ENCODE results near the gene B3GALT5. TPM values are rescaled to one million over a fixed set of nuclear protein-coding genes. Genes with fewer than 3 reads are reported as not detected.

Gene B3GALT5
- total RNA-seq, 4 donors from 2014 or later: 0.27 to 7.4 (median 4.3) TPM

DNA sequence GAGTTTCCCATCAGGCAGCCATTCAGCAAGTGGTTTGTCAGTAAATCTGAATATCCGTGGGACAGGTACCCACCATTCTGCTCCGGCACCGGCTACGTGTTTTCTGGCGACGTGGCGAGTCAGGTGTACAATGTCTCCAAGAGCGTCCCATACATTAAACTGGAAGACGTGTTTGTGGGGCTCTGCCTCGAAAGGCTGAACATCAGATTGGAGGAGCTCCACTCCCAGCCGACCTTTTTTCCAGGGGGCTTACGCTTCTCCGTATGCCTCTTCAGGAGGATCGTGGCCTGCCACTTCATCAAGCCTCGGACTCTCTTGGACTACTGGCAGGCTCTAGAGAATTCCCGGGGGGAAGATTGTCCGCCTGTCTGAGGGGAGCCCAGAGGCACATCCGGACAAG is 48.4 kb downstream of the B3GALT5 start:
- Histone ChIP-seq H3K4me1 (peaks cover 11% of the 10 kb centered on the region in 2 donors), H3K27ac (no peak overlapping the region), H3K36me3 (no peaks in the 10 kb centered on the region), H3K27me3 (no peaks in the 10 kb centered on the region), H3K9me3 (no peaks in the 10 kb centered on the region), H3K4me3 (replicated peaks in 1 of 3) (no peak overlapping the region)
- no peak for TF ChIP-seq POLR2A (IDR thresholded peaks at IDR 0.05)
- TF ChIP-seq, protein P1, sequence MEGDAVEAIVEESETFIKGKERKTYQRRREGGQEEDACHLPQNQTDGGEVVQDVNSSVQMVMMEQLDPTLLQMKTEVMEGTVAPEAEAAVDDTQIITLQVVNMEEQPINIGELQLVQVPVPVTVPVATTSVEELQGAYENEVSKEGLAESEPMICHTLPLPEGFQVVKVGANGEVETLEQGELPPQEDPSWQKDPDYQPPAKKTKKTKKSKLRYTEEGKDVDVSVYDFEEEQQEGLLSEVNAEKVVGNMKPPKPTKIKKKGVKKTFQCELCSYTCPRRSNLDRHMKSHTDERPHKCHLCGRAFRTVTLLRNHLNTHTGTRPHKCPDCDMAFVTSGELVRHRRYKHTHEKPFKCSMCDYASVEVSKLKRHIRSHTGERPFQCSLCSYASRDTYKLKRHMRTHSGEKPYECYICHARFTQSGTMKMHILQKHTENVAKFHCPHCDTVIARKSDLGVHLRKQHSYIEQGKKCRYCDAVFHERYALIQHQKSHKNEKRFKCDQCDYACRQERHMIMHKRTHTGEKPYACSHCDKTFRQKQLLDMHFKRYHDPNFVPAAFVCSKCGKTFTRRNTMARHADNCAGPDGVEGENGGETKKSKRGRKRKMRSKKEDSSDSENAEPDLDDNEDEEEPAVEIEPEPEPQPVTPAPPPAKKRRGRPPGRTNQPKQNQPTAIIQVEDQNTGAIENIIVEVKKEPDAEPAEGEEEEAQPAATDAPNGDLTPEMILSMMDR (IDR thresholded peaks at IDR 0.05): no peak
- DNase-seq: no peak
- 95 to 96% methylated on average over 18 of the region's 18 CpGs for WGBS, 2 donors
- intact Hi-C loops (cut with DNase I): no loop called here

DNA sequence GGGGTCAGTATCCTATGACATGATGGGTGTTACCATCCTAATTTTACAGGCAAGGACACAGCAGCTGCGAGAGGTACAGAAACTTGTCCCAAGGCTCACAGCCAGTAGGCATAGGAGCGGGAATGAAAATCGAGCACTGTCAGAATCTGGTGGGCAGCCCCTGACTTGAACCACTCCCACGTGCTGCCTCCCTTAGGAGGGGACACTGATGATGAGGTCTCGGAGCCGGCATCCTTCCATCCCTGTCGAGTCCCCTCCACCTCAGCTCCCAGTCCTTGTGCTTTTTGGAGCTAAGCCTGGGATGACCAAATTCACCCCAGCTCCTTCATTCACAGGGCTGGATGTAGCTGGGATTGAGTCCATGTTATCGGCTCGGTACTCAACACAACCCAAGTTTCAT is 49.0 kb downstream of the B3GALT5 start:
- Histone ChIP-seq H3K4me3 (replicated peaks in 1 of 3) (no peak overlapping the region), H3K36me3 (no peaks in the 10 kb centered on the region), H3K27ac (no peak overlapping the region), H3K27me3 (no peaks in the 10 kb centered on the region), H3K4me1 (peaks cover 11 to 15% of the 10 kb centered on the region in 2 donors), H3K9me3 (no peaks in the 10 kb centered on the region)
- no peak for DNase-seq
- intact Hi-C loops (cut with DNase I): no loop called here
- TF ChIP-seq, protein P1 (IDR thresholded peaks at IDR 0.05): no peak
- no peak for TF ChIP-seq POLR2A (IDR thresholded peaks at IDR 0.05)
- WGBS, 2 donors: 90 to 91% methylated on average over 9 of the region's 9 CpGs

DNA sequence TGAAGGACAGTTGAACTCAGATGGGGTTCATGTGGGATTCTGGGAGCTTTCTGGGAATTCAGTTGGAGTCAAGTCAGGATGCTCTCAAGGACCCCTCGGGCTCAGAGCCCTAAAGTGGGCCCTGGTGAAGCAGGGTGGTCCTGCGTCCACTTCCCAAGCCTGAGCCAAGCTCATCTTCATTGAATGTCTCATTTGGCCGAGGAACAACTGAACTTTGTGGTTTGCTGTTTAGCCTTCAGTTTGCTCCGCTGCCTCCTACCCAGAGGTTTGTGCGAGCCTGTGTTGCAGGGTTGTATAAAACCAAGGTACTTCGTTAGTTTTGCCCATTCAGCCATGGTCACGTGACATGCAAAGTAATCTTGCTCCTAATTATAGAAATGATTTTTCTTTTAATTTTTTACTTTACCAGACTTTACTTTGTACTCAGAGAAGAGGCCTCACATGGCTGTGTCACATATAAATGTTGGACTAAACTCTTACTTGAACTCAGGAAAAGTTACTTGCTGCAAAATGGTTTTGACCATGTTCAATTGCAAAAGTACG is 49.7 kb downstream of the B3GALT5 start:
- WGBS, 2 donors: 90 to 92% methylated on average over 8 of the region's 8 CpGs
- Histone ChIP-seq H3K27me3 (no peaks in the 10 kb centered on the region), H3K9me3 (no peaks in the 10 kb centered on the region), H3K36me3 (no peaks in the 10 kb centered on the region), H3K4me3 (replicated peaks in 1 of 3) (no peak overlapping the region), H3K4me1 (peaks cover 16 to 22% of the 10 kb centered on the region in 2 donors), H3K27ac (no peak overlapping the region)
- DNase-seq: no peak
- TF ChIP-seq POLR2A (IDR thresholded peaks at IDR 0.05): no peak
- TF ChIP-seq, protein P1 (IDR thresholded peaks at IDR 0.05): no peak
- intact Hi-C loops (cut with DNase I): no loop called here

DNA sequence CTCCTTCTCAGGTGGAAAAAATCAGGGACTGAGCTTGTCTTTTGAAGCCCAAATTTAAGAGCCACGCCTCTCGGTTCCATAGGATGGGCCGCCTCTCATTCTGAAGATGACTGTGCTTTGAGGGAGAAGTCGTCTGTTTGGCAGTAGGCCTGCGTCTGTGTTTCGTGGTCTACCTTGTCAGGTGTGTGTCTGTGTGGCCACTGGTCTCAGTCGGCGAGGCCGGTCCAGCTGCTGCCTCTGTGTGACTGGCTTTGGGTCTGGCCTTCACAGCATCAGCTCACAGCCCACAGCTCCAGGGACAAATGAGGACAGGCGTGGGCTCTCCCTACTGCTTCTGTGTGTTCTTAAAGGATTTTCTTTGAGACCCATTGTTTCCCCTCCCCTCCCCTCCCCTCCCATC is 50.3 kb downstream of the B3GALT5 start:
- no peaks in the 10 kb centered on the region for H3K9me3 ChIP-seq
- no peak overlapping the region for H3K27ac ChIP-seq
- intact Hi-C loops (cut with DNase I): no loop called here
- no peak overlapping the region for H3K4me3 ChIP-seq (replicated peaks in 1 of 3)
- H3K27me3 ChIP-seq: no peaks in the 10 kb centered on the region
- no peak for TF ChIP-seq POLR2A (IDR thresholded peaks at IDR 0.05)
- TF ChIP-seq, protein P1 (IDR thresholded peaks at IDR 0.05): no peak
- H3K36me3 ChIP-seq: no peaks in the 10 kb centered on the region
- H3K4me1 ChIP-seq: peaks cover 12 to 19% of the 10 kb centered on the region in 2 donors
- 90 to 92% methylated on average over 10 of the region's 10 CpGs for WGBS, 2 donors
- DNase-seq: no peak

DNA sequence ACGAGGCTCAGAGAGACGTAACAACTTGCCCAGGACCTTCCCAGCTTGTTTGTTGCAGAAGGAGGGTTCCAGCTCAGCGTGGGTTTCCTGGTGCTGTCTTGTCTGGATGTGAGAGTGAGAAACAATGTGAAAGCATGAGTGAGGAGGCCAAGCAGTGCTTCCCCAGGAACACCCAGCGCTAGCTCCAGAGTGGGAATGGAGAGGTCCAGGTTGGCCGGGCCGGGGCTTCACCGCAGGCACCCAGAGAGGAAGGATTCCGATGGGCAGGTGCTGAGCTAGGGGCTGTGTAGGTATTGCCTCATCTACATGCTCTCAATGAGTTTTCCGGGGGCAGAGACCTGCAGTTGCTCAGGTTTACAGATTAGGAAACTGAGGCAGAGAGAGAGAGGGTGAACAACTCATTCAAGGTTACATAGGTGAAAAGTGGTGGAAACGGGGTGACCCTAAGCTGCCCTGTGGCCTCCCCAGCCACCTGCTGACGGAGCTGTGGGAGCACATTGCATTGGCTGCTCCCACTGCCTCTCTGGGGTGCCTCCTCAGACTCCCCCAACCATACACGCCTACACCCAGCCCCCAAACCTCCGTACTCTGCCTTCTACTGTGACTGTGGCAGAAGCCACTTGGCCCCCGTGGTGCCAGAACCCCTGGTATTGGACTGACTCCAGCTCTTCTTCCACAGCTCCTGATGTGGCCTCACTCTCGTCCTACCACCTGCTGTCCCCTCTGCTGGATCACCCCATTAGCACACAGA is 51.2 kb downstream of the B3GALT5 start:
- no peak overlapping the region for H3K4me3 ChIP-seq (replicated peaks in 1 of 3)
- DNase-seq: no peak
- 91 to 94% methylated on average over 15 of the region's 15 CpGs for WGBS, 2 donors
- TF ChIP-seq POLR2A (IDR thresholded peaks at IDR 0.05): no peak
- TF ChIP-seq, protein P1 (IDR thresholded peaks at IDR 0.05): no peak
- peaks cover 8 to 18% of the 10 kb centered on the region in 2 donors for H3K4me1 ChIP-seq
- H3K27ac ChIP-seq: no peak overlapping the region
- H3K27me3 ChIP-seq: no peaks in the 10 kb centered on the region
- intact Hi-C loops (cut with DNase I): no loop called here
- no peaks in the 10 kb centered on the region for H3K36me3 ChIP-seq
- no peaks in the 10 kb centered on the region for H3K9me3 ChIP-seq
